Neural progenitor cell (in vitro differentiated cells): ENCODE results near the gene FAM120A. TPM values are rescaled to one million over a fixed set of nuclear protein-coding genes. Genes with fewer than 3 reads are reported as not detected.

ENCODE experiments used
- DNase-seq: peaks from one replicate; pipeline ENCODE4 v3.0.0-alpha.2; 2016; ENCODE audit warnings: low spot score
- H2AFZ ChIP-seq: fragments of 200-600 bp; sonication (generic); replicated peaks from 2 replicates; pipeline ENCODE4 v1.6.1; 2016; ENCODE audit warnings: antibody characterized with exemption
- H3F3A ChIP-seq: fragments of 200-600 bp; sonication (generic); 2 replicates; pipeline ENCODE4 v1.6.1; 2016; ENCODE audit warnings: antibody characterized with exemption, low read depth
- H3K27ac ChIP-seq: fragments of 200-600 bp; sonication (generic); 2 replicates; pipeline ENCODE4 v1.5.1; 2016; ENCODE audit warnings: mild to moderate bottlenecking
- H3K27me3 ChIP-seq: fragments of 200-600 bp; sonication (generic); 2 replicates; pipeline ENCODE4 v1.6.1; 2016; ENCODE audit warnings: mild to moderate bottlenecking, moderate library complexity
- H3K36me3 ChIP-seq: fragments of 200-600 bp; sonication (generic); 2 replicates; pipeline ENCODE4 v1.5.1; 2016
- H3K4me1 ChIP-seq: fragments of 200-600 bp; sonication (generic); 2 replicates; pipeline ENCODE4 v1.6.1; 2016; ENCODE audit warnings: mixed run types
- H3K4me2 ChIP-seq: fragments of 200-600 bp; sonication (generic); 2 replicates; pipeline ENCODE4 v1.6.1; 2016
- H3K4me3 ChIP-seq: fragments of 200-600 bp; sonication (generic); 2 replicates; pipeline ENCODE4 v1.5.1; 2016
- H3K79me2 ChIP-seq: fragments of 200-600 bp; sonication (generic); 2 replicates; pipeline ENCODE4 v1.6.1; 2016; ENCODE audit warnings: low read depth
- H3K9ac ChIP-seq: fragments of 200-600 bp; sonication (generic); 2 replicates; pipeline ENCODE4 v1.6.1; 2016
- H3K9me3 ChIP-seq: fragments of 200-600 bp; sonication (generic); 2 replicates; pipeline ENCODE4 v1.5.1; 2016; ENCODE audit warnings: low read depth
- H4K20me1 ChIP-seq: fragments of 200-600 bp; sonication (generic); 2 replicates; pipeline ENCODE4 v1.6.1; 2016; ENCODE audit warnings: low read depth
- H3K27ac Mint-ChIP-seq: 3 replicates; pipeline ENCODE4 v1.8.0; 2021; ENCODE audit warnings: mixed read lengths
- H3K27me3 Mint-ChIP-seq: 2 replicates; pipeline ENCODE4 v1.8.0; 2022; ENCODE audit warnings: low read depth, mild to moderate bottlenecking, inconsistent platforms, moderate library complexity, mixed read lengths; ENCODE audit not compliant: insufficient read depth
- H3K36me3 Mint-ChIP-seq: 3 replicates; pipeline ENCODE4 v1.8.0; 2021; ENCODE audit warnings: mixed read lengths
- H3K4me1 Mint-ChIP-seq: 3 replicates; pipeline ENCODE4 v1.8.0; 2021; ENCODE audit warnings: mixed read lengths
- H3K4me3 Mint-ChIP-seq: 3 replicates; pipeline ENCODE4 v1.8.0; 2021; ENCODE audit warnings: mild to moderate bottlenecking, moderate library complexity, mixed read lengths
- H3K9me3 Mint-ChIP-seq: 3 replicates; pipeline ENCODE4 v1.8.0; 2020; ENCODE audit warnings: mixed read lengths
- CTCF ChIP-seq: fragments of 200-600 bp; sonication (generic); IDR thresholded peaks from 2 replicates; pipeline ENCODE4 v1.5.1; 2017; ENCODE audit warnings: antibody characterized with exemption, mild to moderate bottlenecking
- EZH2 ChIP-seq: fragments of 200-600 bp; sonication (generic); IDR thresholded peaks from 2 replicates; pipeline ENCODE4 v1.6.1; 2017; ENCODE audit warnings: antibody characterized with exemption, mild to moderate bottlenecking, moderate library complexity
- EZH2phosphoT487 ChIP-seq: fragments of 200-600 bp; sonication (generic); IDR thresholded peaks from 2 replicates; pipeline ENCODE4 v1.6.1; 2017; ENCODE audit warnings: antibody characterized with exemption
- total RNA-seq: library from RNA; depleted of rRNA; stranded (reverse); fragments of >200 nt; gene quantifications from 2 replicates; pipeline ENCODE4 v1.2.3, GENCODE V29; 2015; ENCODE audit warnings: low replicate concordance

FAM120A gene
- total RNA-seq, 1 donor from 2014 or later = 17.2 TPM

- DNase-seq = no peak
- Histone ChIP-seq H3K27ac (no peak overlapping the region), H3K9me3 (no peaks in the 10 kb centered on the region), H3K9ac (no peak overlapping the region), H3K4me2 (no peak overlapping the region), H2AFZ (no peak overlapping the region), H3K36me3 (no peaks in the 10 kb centered on the region), H4K20me1 (no peaks in the 10 kb centered on the region), H3F3A (no peaks in the 10 kb centered on the region), H3K79me2 (no peaks in the 10 kb centered on the region), H3K4me1 (peaks cover under 1% of the 10 kb centered on the region), H3K4me3 (no peak overlapping the region), H3K27me3 (no peaks in the 10 kb centered on the region)
- peaks cover 1% of the 10 kb centered on the region for H3K36me3 Mint-ChIP-seq
- H3K4me1 Mint-ChIP-seq = no peaks in the 10 kb centered on the region
- no peaks in the 10 kb centered on the region for H3K9me3 Mint-ChIP-seq
- H3K27me3 Mint-ChIP-seq = no peaks in the 10 kb centered on the region
- no peak for TF ChIP-seq CTCF
- TF ChIP-seq EZH2 = no peak
- TF ChIP-seq EZH2phosphoT487 = no peak
- no peak overlapping the region for H3K27ac Mint-ChIP-seq
- no peak overlapping the region for H3K4me3 Mint-ChIP-seq
Observed at GRCh38 chr9:93431539-93432105, 19.9 kb upstream of the FAM120A start.

- no peak overlapping the region for H3K27ac ChIP-seq
- Mint-ChIP-seq H3K36me3 (peaks cover 1% of the 10 kb centered on the region), H3K9me3 (no peaks in the 10 kb centered on the region), H3K4me1 (peaks cover 9% of the 10 kb centered on the region), H3K27ac (no peak overlapping the region), H3K27me3 (no peaks in the 10 kb centered on the region), H3K4me3 (no peak overlapping the region)
- H3K4me2 ChIP-seq = no peak overlapping the region
- H3K79me2 ChIP-seq = no peaks in the 10 kb centered on the region
- H3K27me3 ChIP-seq = no peaks in the 10 kb centered on the region
- no peaks in the 10 kb centered on the region for H3K36me3 ChIP-seq
- H3K9me3 ChIP-seq = no peaks in the 10 kb centered on the region
- no peak overlapping the region for H3K9ac ChIP-seq
- peaks cover 11% of the 10 kb centered on the region for H3K4me1 ChIP-seq
- no peak overlapping the region for H2AFZ ChIP-seq
- no peaks in the 10 kb centered on the region for H4K20me1 ChIP-seq
- H3F3A ChIP-seq = no peaks in the 10 kb centered on the region
- no peak for DNase-seq
- H3K4me3 ChIP-seq = no peak overlapping the region
- TF ChIP-seq CTCF (no peak), EZH2phosphoT487 (no peak), EZH2 (no peak)
Observed at GRCh38 chr9:93432964-93433363, 18.5 kb upstream of the FAM120A start.

- no peak overlapping the region for H3K4me3 ChIP-seq
- H3K4me1 Mint-ChIP-seq = peaks cover 17% of the 10 kb centered on the region
- H3K4me2 ChIP-seq = no peak overlapping the region
- H3K9ac ChIP-seq = no peak overlapping the region
- peaks cover 1% of the 10 kb centered on the region for H3K36me3 Mint-ChIP-seq
- no peak overlapping the region for H3K27ac Mint-ChIP-seq
- no peak overlapping the region for H2AFZ ChIP-seq
- no peaks in the 10 kb centered on the region for H3K36me3 ChIP-seq
- no peak for DNase-seq
- no peaks in the 10 kb centered on the region for H3K9me3 ChIP-seq
- H4K20me1 ChIP-seq = no peaks in the 10 kb centered on the region
- no peaks in the 10 kb centered on the region for H3K79me2 ChIP-seq
- H3K4me3 Mint-ChIP-seq = no peak overlapping the region
- H3K9me3 Mint-ChIP-seq = no peaks in the 10 kb centered on the region
- H3F3A ChIP-seq = no peaks in the 10 kb centered on the region
- no peaks in the 10 kb centered on the region for H3K27me3 ChIP-seq
- peaks cover 13% of the 10 kb centered on the region for H3K4me1 ChIP-seq
- H3K27me3 Mint-ChIP-seq = no peaks in the 10 kb centered on the region
- no peak overlapping the region for H3K27ac ChIP-seq
- TF ChIP-seq EZH2phosphoT487 (no peak), EZH2 (no peak), CTCF (no peak)
Observed at GRCh38 chr9:93434056-93434455, 17.4 kb upstream of the FAM120A start.
